DMS114 treated with DMSO at 0.1 percent for 48 hours (cell line): ENCODE measurements around the gene ZDHHC24.
A peak's percentile ranks its signal among the peaks of the same experiment; 100 is the strongest.

ENCODE experiments used
- DNase-seq: peaks from one replicate; lab custom pipeline; 2025; ENCODE audit not compliant: unreplicated experiment; lab: John Stamatoyannopoulos, UW

The ZDHHC24 gene

GRCh38 chr11:66505276-66505816 is 40.5 kb downstream of the ZDHHC24 start:
- DNase-seq: no peak

- DNase-seq: no peak
Observed at GRCh38 chr11:66498506-66498905, 47.3 kb downstream of the ZDHHC24 start.

GRCh38 chr11:66497206-66497605 is 48.6 kb downstream of the ZDHHC24 start:
- DNase-seq: no peak

- DNase-seq: no peak
Observed at GRCh38 chr11:66495401-66495854, 50.4 kb downstream of the ZDHHC24 start.

- DNase-seq: no peak
Observed at GRCh38 chr11:66494935-66495334, 50.9 kb downstream of the ZDHHC24 start.

GRCh38 chr11:66494458-66494857 is 51.4 kb downstream of the ZDHHC24 start:
- DNase-seq: no peak

- no peak for DNase-seq
Observed at GRCh38 chr11:66493130-66493529, 52.7 kb downstream of the ZDHHC24 start.

- DNase-seq: no peak
Observed at GRCh38 chr11:66492161-66492865, 53.5 kb downstream of the ZDHHC24 start.

GRCh38 chr11:66491315-66491935 is 54.4 kb downstream of the ZDHHC24 start:
- DNase-seq: no peak

GRCh38 chr11:66489636-66490035 is 56.2 kb downstream of the ZDHHC24 start:
- no peak for DNase-seq

GRCh38 chr11:66488957-66489356 is 56.9 kb downstream of the ZDHHC24 start:
- no peak for DNase-seq

- no peak for DNase-seq
Observed at GRCh38 chr11:66484806-66485380, 61.0 kb downstream of the ZDHHC24 start.

GRCh38 chr11:66480117-66480938 is 65.5 kb downstream of the ZDHHC24 start, which contains the start of gene DPP3:
Gene DPP3, plus strand, starts transcription at chr11:66480434. Its CDS starts 1,767 bp downstream, at chr11:66482201.
- DNase-seq: peak; percentile 92

- no peak for DNase-seq
Observed at GRCh38 chr11:66479394-66480116, 66.3 kb downstream of the ZDHHC24 start.

GRCh38 chr11:66478729-66479393 is 67.0 kb downstream of the ZDHHC24 start:
- DNase-seq: no peak

GRCh38 chr11:66477263-66478201 is 68.3 kb downstream of the ZDHHC24 start:
- DNase-seq: no peak

- no peak for DNase-seq
Observed at GRCh38 chr11:66476841-66477251, 69.0 kb downstream of the ZDHHC24 start.

- no peak for DNase-seq
Observed at GRCh38 chr11:66476173-66476840, 69.5 kb downstream of the ZDHHC24 start.
